Measurements from ENCODE around the gene RBBP7.

Gene RBBP7

DNA sequence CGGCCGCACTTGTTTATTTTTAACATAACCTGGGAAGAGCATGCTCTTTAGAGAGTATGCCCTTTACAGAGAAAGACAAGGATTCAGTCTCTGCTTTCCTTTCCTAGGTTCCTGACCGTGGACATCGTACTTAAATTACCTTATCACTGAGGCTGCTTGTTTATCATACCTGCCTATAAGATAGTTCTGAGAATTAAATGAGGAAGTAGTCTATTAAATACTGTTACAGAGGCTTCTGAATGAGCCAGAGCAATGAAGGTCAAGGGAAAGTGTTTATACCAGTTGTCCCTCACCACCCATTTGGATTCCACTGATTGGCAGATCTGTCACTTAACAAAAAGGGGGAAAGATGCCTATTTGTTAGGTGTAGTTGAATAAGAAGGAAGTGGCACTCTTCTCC, 73.9 kb downstream of the RBBP7 start:
- TF ChIP-seq, protein P1, sequence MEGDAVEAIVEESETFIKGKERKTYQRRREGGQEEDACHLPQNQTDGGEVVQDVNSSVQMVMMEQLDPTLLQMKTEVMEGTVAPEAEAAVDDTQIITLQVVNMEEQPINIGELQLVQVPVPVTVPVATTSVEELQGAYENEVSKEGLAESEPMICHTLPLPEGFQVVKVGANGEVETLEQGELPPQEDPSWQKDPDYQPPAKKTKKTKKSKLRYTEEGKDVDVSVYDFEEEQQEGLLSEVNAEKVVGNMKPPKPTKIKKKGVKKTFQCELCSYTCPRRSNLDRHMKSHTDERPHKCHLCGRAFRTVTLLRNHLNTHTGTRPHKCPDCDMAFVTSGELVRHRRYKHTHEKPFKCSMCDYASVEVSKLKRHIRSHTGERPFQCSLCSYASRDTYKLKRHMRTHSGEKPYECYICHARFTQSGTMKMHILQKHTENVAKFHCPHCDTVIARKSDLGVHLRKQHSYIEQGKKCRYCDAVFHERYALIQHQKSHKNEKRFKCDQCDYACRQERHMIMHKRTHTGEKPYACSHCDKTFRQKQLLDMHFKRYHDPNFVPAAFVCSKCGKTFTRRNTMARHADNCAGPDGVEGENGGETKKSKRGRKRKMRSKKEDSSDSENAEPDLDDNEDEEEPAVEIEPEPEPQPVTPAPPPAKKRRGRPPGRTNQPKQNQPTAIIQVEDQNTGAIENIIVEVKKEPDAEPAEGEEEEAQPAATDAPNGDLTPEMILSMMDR (conservative IDR thresholded peaks at IDR 0.05; ENCODE audit: low read length) = no peak
- TF ChIP-seq EZH2phosphoT487 (IDR thresholded peaks at IDR 0.05; ENCODE audit: borderline replicate concordance) = no peak
- Histone ChIP-seq H4K20me1 (ENCODE audit: insufficient read depth, low read length, poor library complexity, severe bottlenecking) (no peaks in the 10 kb centered on the region), H3K9ac (ENCODE audit: low read depth, low read length, poor library complexity, severe bottlenecking) (no peak overlapping the region), H3K9me2 (replicated peaks; ENCODE audit: low read depth, low read length) (no peaks in the 10 kb centered on the region), H3F3A (ENCODE audit: low read depth) (no peaks in the 10 kb centered on the region), H3K9me3 (ENCODE audit: insufficient read depth, low read depth, low read length) (no peaks in the 10 kb centered on the region), H3K4me1 (ENCODE audit: insufficient read depth, low read length, poor library complexity, severe bottlenecking) (no peaks in the 10 kb centered on the region), H3K79me2 (ENCODE audit: insufficient read depth, low read length) (peaks cover 13% of the 10 kb centered on the region), H3K4me3 (ENCODE audit: low read length, poor library complexity, severe bottlenecking) (no peak overlapping the region), H3K27me3 (ENCODE audit: insufficient read depth, low read length, poor library complexity, severe bottlenecking) (no peaks in the 10 kb centered on the region), H3K36me3 (ENCODE audit: insufficient read depth, low read length) (no peaks in the 10 kb centered on the region), H3K4me2 (ENCODE audit: low read depth, low read length, poor library complexity, severe bottlenecking) (no peak overlapping the region), H2AFZ (ENCODE audit: low read length) (no peak overlapping the region)

Data from Loucy (cell line).